ENCODE data around the gene GSG1L.

The GSG1L gene

DNA sequence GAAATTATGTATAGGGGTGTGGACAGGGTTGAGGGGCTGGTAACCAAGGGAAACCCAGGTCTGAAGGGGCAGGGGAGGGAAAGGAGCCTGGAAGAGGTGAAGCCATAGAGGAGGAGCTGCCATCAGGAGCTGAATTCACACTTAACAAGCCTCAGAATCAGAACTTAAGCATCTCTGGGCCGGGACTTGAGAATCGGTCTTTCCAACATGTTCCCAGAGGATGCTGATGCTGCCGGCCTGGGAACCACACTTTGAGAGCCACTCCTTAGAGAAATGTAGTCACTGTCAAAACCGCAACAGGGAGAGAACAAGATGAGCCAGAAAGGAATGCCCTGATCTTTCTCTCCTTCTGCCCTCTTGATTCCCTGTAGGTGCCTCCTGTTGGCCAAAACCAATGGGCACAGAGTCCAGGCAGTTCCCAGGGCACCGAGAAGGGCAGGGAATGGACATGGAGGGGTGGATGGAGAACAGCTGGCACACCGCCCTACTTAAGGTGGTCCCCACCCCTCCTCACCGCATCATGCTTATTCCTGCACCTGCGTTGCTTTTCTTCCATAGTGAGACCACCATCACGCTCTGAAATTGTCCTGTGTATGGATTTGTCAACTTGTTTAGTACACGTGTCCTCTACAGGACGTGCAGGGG, 88.5 kb downstream of the GSG1L start:
- no peaks in the 10 kb centered on the region for H3K4me1 ChIP-seq (ENCODE audit: control insufficient read depth in 2 of 2, insufficient read depth in 1 of 2, low read depth in 1 of 2, low read length in 2 of 2)
- H3K9ac ChIP-seq (ENCODE audit: low read depth, low read length, poor library complexity) = no peak overlapping the region
- H3K4me2 ChIP-seq (ENCODE audit: insufficient read depth, low read length, poor library complexity, severe bottlenecking) = no peak overlapping the region
- no peaks in the 10 kb centered on the region for H3K27me3 ChIP-seq (ENCODE audit: control insufficient read depth in 3 of 3, insufficient read depth in 3 of 3, low read depth in 1 of 3, low read length in 3 of 3)
- no peak overlapping the region for H2BK5ac ChIP-seq (ENCODE audit: low read length)
- H3K4ac ChIP-seq (ENCODE audit: low read length) = no peak overlapping the region
- no peak overlapping the region for H3K27ac ChIP-seq (replicated peaks; ENCODE audit: low read length)
- WGBS, 2 donors (ENCODE audit: extremely low coverage in 2 of 2, insufficient read length in 2 of 2, insufficient replicate concordance in 1 of 2) = no CpG with 5 or more reads among the region's 11 CpGs
- no peak overlapping the region for H2BK12ac ChIP-seq (ENCODE audit: low read length)
- no peak overlapping the region for H3K4me3 ChIP-seq (ENCODE audit: low read length in 2 of 2)
- no peak overlapping the region for H2AFZ ChIP-seq (ENCODE audit: low read length)
- no peaks in the 10 kb centered on the region for H3K9me3 ChIP-seq (replicated peaks in 1 of 2; ENCODE audit: control insufficient read depth in 2 of 2, insufficient read depth in 1 of 2, low read depth in 1 of 2, low read length in 2 of 2)
- no peaks in the 10 kb centered on the region for H3K79me1 ChIP-seq (ENCODE audit: low read depth, low read length)
- H4K91ac ChIP-seq (ENCODE audit: low read depth, low read length, poor library complexity) = no peak overlapping the region
- DNase-seq (ENCODE audit: low spot score) = no peak
- no peak overlapping the region for H3K14ac ChIP-seq (ENCODE audit: low read length)
- no peak overlapping the region for H2BK120ac ChIP-seq (ENCODE audit: low read depth, low read length)
- no peaks in the 10 kb centered on the region for H3K36me3 ChIP-seq (replicated peaks in 1 of 2; ENCODE audit: control insufficient read depth in 2 of 2, insufficient read depth in 2 of 2, low read length in 2 of 2)
- H3K18ac ChIP-seq (ENCODE audit: low read length) = no peak overlapping the region
- no peak overlapping the region for H4K8ac ChIP-seq (ENCODE audit: low read depth, low read length)
- no peak overlapping the region for H3K23ac ChIP-seq (ENCODE audit: low read depth, low read length, poor library complexity)
- H2BK15ac ChIP-seq (ENCODE audit: low read length) = no peak overlapping the region
- no peak overlapping the region for H2AK5ac ChIP-seq (ENCODE audit: low read depth, low read length)

DNA sequence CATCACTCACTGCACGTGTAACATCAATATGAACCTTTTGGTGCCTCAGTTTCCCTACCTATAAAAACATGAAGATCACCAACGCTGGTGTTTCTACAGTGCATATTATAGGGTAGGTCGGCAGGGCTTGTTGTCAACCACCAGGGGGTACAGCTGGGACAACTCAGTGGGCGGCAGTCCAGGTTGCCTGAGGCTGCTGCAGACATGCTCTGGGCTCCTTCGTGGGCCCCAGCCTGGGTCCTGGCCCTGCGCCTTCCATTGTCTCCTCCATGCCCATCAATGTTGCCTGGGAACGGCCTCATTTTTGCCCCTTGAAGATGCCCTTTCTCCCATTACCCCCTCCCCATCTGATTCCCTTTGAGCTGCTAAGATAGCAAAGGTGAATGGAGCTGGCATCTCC, 89.8 kb downstream of the GSG1L start:
- H3K4me3 ChIP-seq (ENCODE audit: low read length in 2 of 2) = no peak overlapping the region
- no peaks in the 10 kb centered on the region for H3K79me1 ChIP-seq (ENCODE audit: low read depth, low read length)
- H3K9me3 ChIP-seq (replicated peaks in 1 of 2; ENCODE audit: control insufficient read depth in 2 of 2, insufficient read depth in 1 of 2, low read depth in 1 of 2, low read length in 2 of 2) = no peaks in the 10 kb centered on the region
- no peaks in the 10 kb centered on the region for H3K4me1 ChIP-seq (ENCODE audit: control insufficient read depth in 2 of 2, insufficient read depth in 1 of 2, low read depth in 1 of 2, low read length in 2 of 2)
- H3K27ac ChIP-seq (replicated peaks; ENCODE audit: low read length) = no peak overlapping the region
- no peak for DNase-seq (ENCODE audit: low spot score)
- H2BK120ac ChIP-seq (ENCODE audit: low read depth, low read length) = no peak overlapping the region
- H3K9ac ChIP-seq (ENCODE audit: low read depth, low read length, poor library complexity) = no peak overlapping the region
- H3K36me3 ChIP-seq (replicated peaks in 1 of 2; ENCODE audit: control insufficient read depth in 2 of 2, insufficient read depth in 2 of 2, low read length in 2 of 2) = no peaks in the 10 kb centered on the region
- peak overlapping the region; percentile 57 for H3K23ac ChIP-seq (ENCODE audit: low read depth, low read length, poor library complexity)
- H4K91ac ChIP-seq (ENCODE audit: low read depth, low read length, poor library complexity) = no peak overlapping the region
- no peaks in the 10 kb centered on the region for H3K27me3 ChIP-seq (ENCODE audit: control insufficient read depth in 3 of 3, insufficient read depth in 3 of 3, low read depth in 1 of 3, low read length in 3 of 3)
- no peak overlapping the region for H3K4me2 ChIP-seq (ENCODE audit: insufficient read depth, low read length, poor library complexity, severe bottlenecking)
- H2BK15ac ChIP-seq (ENCODE audit: low read length) = no peak overlapping the region
- no peak overlapping the region for H2BK12ac ChIP-seq (ENCODE audit: low read length)
- H3K14ac ChIP-seq (ENCODE audit: low read length) = peak overlapping the region; percentile 66
- no peak overlapping the region for H3K18ac ChIP-seq (ENCODE audit: low read length)
- H2AK5ac ChIP-seq (ENCODE audit: low read depth, low read length) = no peak overlapping the region
- WGBS, 2 donors (ENCODE audit: extremely low coverage in 2 of 2, insufficient read length in 2 of 2, insufficient replicate concordance in 1 of 2) = no CpG with 5 or more reads among the region's 7 CpGs
- no peak overlapping the region for H2AFZ ChIP-seq (ENCODE audit: low read length)
- no peak overlapping the region for H4K8ac ChIP-seq (ENCODE audit: low read depth, low read length)
- no peak overlapping the region for H2BK5ac ChIP-seq (ENCODE audit: low read length)
- no peak overlapping the region for H3K4ac ChIP-seq (ENCODE audit: low read length)

DNA sequence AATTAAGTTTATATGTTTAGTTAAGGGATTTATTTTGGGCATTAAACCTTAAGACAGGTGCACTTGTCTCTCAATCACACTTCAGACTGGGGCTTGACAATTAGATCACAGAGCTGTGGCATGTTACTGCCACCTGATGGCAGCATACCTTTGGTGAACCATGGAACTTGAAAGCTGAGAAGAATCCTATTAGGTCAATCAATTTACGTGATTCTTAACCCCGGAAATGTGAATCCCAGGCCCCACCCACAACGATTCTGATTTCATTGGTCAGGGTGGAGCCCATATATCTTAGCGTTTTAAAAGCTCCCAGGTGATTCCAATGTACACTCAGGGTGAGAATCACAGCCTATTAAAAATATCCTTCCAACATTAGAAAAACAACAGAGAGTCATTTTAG, 91.0 kb downstream of the GSG1L start:
- Histone ChIP-seq H3K4me2 (ENCODE audit: insufficient read depth, low read length, poor library complexity, severe bottlenecking) (no peak overlapping the region), H3K9ac (ENCODE audit: low read depth, low read length, poor library complexity) (no peak overlapping the region), H2BK120ac (ENCODE audit: low read depth, low read length) (no peak overlapping the region), H3K4me3 (ENCODE audit: low read length in 2 of 2) (no peak overlapping the region), H2BK12ac (ENCODE audit: low read length) (no peak overlapping the region), H2AFZ (ENCODE audit: low read length) (no peak overlapping the region), H3K14ac (ENCODE audit: low read length) (no peak overlapping the region), H3K4ac (ENCODE audit: low read length) (no peak overlapping the region), H2BK15ac (ENCODE audit: low read length) (no peak overlapping the region), H3K27me3 (ENCODE audit: control insufficient read depth in 3 of 3, insufficient read depth in 3 of 3, low read depth in 1 of 3, low read length in 3 of 3) (no peaks in the 10 kb centered on the region), H3K18ac (ENCODE audit: low read length) (no peak overlapping the region), H3K27ac (replicated peaks; ENCODE audit: low read length) (no peak overlapping the region), H3K79me1 (ENCODE audit: low read depth, low read length) (no peaks in the 10 kb centered on the region), H2BK5ac (ENCODE audit: low read length) (no peak overlapping the region), H3K36me3 (replicated peaks in 1 of 2; ENCODE audit: control insufficient read depth in 2 of 2, insufficient read depth in 2 of 2, low read length in 2 of 2) (no peaks in the 10 kb centered on the region), H3K23ac (ENCODE audit: low read depth, low read length, poor library complexity) (no peak overlapping the region), H3K4me1 (ENCODE audit: control insufficient read depth in 2 of 2, insufficient read depth in 1 of 2, low read depth in 1 of 2, low read length in 2 of 2) (no peaks in the 10 kb centered on the region), H4K91ac (ENCODE audit: low read depth, low read length, poor library complexity) (no peak overlapping the region), H4K8ac (ENCODE audit: low read depth, low read length) (no peak overlapping the region), H2AK5ac (ENCODE audit: low read depth, low read length) (no peak overlapping the region), H3K9me3 (replicated peaks in 1 of 2; ENCODE audit: control insufficient read depth in 2 of 2, insufficient read depth in 1 of 2, low read depth in 1 of 2, low read length in 2 of 2) (no peaks in the 10 kb centered on the region)
- DNase-seq (ENCODE audit: low spot score) = peak; percentile 31
- WGBS, 2 donors (ENCODE audit: extremely low coverage in 2 of 2, insufficient read length in 2 of 2, insufficient replicate concordance in 1 of 2) = no CpG with 5 or more reads among the region's 4 CpGs

DNA sequence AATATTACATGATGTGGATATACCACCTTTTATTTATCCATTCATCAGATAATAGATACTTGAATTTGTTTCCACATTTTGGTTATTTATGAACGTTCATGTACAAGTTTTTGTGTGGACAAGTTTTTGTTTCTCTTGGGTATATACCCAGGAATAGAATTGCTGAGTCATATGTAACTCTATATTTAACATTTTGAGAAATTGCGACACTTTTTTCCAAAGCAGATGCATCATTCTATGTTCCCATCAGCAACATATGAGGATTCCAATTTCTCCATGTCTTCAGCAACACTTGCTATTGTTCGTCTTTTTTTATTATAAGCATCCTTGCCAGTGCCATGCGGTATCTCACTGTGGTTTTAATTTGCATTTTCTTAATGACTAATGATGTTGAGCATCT, 93.9 kb downstream of the GSG1L start:
- Histone ChIP-seq H3K27ac (replicated peaks; ENCODE audit: low read length) (no peak overlapping the region), H3K14ac (ENCODE audit: low read length) (no peak overlapping the region), H2BK15ac (ENCODE audit: low read length) (no peak overlapping the region), H3K18ac (ENCODE audit: low read length) (no peak overlapping the region), H3K4me3 (ENCODE audit: low read length in 2 of 2) (no peak overlapping the region), H3K9me3 (replicated peaks in 1 of 2; ENCODE audit: control insufficient read depth in 2 of 2, insufficient read depth in 1 of 2, low read depth in 1 of 2, low read length in 2 of 2) (peaks cover 0 to 1% of the 10 kb centered on the region in 2 donors), H2BK120ac (ENCODE audit: low read depth, low read length) (no peak overlapping the region), H3K4me2 (ENCODE audit: insufficient read depth, low read length, poor library complexity, severe bottlenecking) (no peak overlapping the region), H4K8ac (ENCODE audit: low read depth, low read length) (no peak overlapping the region), H3K4me1 (ENCODE audit: control insufficient read depth in 2 of 2, insufficient read depth in 1 of 2, low read depth in 1 of 2, low read length in 2 of 2) (no peaks in the 10 kb centered on the region), H3K27me3 (ENCODE audit: control insufficient read depth in 3 of 3, insufficient read depth in 3 of 3, low read depth in 1 of 3, low read length in 3 of 3) (no peaks in the 10 kb centered on the region), H3K9ac (ENCODE audit: low read depth, low read length, poor library complexity) (no peak overlapping the region), H2BK12ac (ENCODE audit: low read length) (no peak overlapping the region), H3K23ac (ENCODE audit: low read depth, low read length, poor library complexity) (no peak overlapping the region), H2AK5ac (ENCODE audit: low read depth, low read length) (no peak overlapping the region), H3K4ac (ENCODE audit: low read length) (no peak overlapping the region), H4K91ac (ENCODE audit: low read depth, low read length, poor library complexity) (no peak overlapping the region), H3K79me1 (ENCODE audit: low read depth, low read length) (no peaks in the 10 kb centered on the region), H3K36me3 (replicated peaks in 1 of 2; ENCODE audit: control insufficient read depth in 2 of 2, insufficient read depth in 2 of 2, low read length in 2 of 2) (no peaks in the 10 kb centered on the region), H2AFZ (ENCODE audit: low read length) (no peak overlapping the region), H2BK5ac (ENCODE audit: low read length) (no peak overlapping the region)
- no peak for DNase-seq (ENCODE audit: low spot score)
- WGBS, 2 donors (ENCODE audit: extremely low coverage in 2 of 2, insufficient read length in 2 of 2, insufficient replicate concordance in 1 of 2) = no CpG with 5 or more reads among the region's 4 CpGs
